Lung microvascular endothelial cell (primary cell): ENCODE measurements around the gene RAB4B. TPM values are rescaled to one million over a fixed set of nuclear protein-coding genes. Genes with fewer than 3 reads are reported as not detected.
A peak's percentile ranks its signal among the peaks of the same experiment; 100 is the strongest.
"Not testable (repeated sequence)": the region's sequence is repeated elsewhere in the genome, so short reads cannot be mapped to it uniquely, and the experiment has no call there.

Source experiments
- DNase-seq, 2 donors: peaks; one replicate each; pipeline versions ENCODE4 v3.0.0 to v3.0.0-alpha.2; 2010; ENCODE audit warnings: low read depth in 2 of 2
- total RNA-seq: library from RNA; depleted of rRNA; stranded (reverse); fragments of >200 nt; gene quantifications from 2 replicates; pipeline ENCODE4 v1.2.1, GENCODE V29; 2014

Gene RAB4B
- total RNA-seq, 1 donor from 2014 or later: 14.1 TPM

DNA sequence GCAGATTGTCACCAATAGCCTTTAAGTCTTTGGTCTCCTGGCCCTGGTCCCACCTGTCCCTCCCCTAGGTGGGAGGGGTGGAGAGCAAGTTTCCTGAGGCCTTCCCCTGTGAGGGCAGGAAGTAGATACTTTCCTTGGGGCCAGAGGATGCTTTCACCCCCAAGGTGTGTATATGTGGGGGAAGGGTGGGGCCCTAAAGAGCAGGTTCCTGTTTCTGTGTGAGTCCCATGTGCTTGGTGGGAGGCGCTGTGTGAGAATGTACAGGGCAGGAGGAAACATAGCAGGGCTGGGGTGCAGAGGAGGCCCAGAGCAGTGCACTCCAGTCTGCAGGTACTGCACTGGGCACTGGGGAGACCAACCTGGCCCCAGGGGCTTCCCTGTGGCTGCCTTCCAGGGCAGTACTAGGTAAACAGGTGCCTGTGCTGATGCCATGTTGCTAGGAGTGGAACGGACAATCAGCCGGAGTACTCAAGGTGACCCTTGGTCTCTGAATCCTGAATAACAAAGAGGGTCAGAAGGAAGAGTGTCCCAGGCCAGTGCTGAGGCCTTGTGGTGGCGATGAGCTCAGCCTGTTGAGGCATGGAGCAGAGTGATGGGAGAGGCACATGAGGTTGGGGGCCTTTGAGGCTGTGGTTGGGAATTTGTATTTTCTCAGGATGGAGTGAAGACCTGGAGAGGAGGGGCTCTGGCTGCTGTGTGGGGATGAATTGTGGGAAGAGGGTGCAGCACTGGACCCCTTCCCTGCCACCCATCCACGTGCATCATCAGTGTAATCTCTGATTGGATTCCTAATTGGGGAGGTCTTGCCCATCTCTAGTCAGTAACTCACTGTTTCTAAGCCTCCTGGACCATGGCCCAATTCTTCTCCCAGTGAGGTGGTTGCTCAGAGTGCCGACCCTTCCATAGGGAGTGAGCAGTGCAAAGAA is 26.1 kb downstream of the RAB4B start:
- no peak for DNase-seq

- DNase-seq: peak in 1 of 2 donors; percentile 62
These were observed 26.8 kb downstream of the RAB4B start for GRCh38 chr19:40804783-40805242.

DNA sequence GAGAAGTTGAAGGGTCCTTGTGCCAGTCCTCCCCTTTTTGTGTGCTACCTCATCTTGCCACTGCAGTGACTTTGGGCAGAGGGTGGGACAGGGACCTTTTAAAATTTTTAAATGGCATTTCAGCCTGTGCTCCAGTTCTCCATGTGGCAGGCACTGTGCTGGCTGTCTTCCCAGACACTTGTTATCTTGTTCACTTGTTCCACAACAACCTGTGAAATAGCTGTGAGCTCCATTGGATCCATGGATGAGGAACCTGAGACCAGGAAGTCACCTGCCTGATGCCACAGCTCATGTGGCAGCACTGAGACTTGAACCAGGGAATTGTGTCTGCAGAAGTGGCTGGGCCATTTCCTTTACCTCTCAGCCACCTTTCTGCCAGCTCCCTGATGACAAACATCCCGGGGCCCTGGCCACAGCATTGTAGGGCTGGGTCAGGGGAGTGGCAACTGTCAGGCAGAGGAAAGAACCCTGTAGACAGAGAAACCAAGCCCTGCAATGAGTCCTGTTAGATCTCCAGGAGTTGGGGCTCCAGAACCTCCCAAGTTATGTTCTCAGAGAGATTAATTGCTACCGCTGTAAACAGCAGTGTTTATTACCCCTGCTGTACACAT is 27.3 kb downstream of the RAB4B start:
- peak in 1 of 2 donors; percentile 60 for DNase-seq

GRCh38 chr19:40806423-40807146 is 28.5 kb downstream of the RAB4B start:
- peak; percentile 99 for DNase-seq

GRCh38 chr19:40807147-40808020 is 29.3 kb downstream of the RAB4B start:
- peak; percentile 34 to 55 for DNase-seq

DNA sequence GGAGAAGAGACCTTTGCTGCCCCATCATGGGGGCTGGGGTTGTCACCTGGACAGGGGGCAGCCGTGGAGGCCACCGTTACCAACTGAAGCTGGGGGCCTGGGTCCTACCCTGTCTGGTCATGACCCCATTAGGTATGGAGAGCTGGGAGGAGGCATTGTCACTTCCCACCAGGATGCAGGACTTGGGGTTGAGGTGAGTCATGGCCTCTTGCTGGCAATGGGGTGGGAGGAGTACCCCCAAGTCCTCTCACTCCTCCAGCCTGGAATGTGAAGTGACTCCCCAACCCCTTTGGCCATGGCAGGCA is 29.9 kb downstream of the RAB4B start:
- no peak for DNase-seq

- DNase-seq: no peak
These were observed 30.4 kb downstream of the RAB4B start for GRCh38 chr19:40808497-40808896.

DNA sequence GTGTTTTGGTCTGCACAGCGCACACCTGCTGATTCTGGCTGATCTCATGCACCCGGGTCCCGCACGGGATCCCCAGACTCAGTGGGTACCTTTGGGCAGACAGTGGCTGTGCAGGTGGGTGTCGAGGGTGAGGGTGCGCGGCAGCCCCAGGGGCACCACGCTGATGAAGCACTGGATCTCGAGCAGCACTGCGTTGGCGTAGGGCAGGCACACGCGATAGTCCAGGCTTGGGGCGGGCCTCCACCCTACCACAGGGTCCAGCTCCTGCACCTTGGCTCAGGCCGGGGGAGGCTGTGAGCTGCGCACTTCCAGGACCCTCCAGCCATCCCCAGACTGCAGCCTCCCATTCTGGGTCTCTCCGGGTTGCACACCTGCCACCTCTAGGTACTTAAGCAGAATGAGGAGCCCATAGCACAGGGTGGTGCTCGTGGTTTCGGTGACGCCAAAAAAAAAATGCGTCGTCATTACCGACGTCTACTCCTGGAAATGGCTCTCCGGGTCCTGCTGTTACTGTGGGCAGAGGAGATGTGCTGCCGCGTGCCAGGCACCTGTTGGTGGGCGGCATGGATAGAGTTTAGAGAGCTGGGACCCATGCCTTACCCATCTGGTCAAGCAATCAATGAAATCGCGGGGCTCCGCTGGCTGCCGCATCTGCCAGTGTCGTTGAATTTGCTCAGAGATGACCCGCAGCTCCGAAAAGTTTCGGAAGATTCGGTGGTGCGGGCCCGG is 31.5 kb downstream of the RAB4B start:
- no peak for DNase-seq

DNA sequence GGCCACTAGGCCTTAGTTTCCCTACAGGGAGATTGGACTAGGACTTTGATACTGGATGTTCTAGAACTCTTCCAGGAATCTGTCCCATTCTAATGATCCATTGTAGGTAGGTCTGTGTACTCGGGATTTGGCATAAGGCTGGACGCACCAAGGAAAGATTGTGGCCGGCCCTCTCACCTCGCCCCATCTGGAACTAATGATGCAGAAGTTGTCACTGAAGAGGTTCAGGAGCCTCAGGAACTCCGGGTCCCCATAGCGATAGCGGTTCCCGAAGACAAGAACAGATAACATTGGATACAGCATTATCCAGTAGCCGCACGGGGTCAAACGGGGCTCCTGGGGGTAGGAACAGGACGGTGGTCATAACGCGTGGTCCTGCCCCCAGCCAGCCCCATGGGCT is 32.1 kb downstream of the RAB4B start:
- DNase-seq: no peak

- peak; percentile 80 to 81 for DNase-seq
These were observed 32.8 kb downstream of the RAB4B start for GRCh38 chr19:40810649-40811408.

- no peak for DNase-seq
These were observed 33.7 kb downstream of the RAB4B start for GRCh38 chr19:40811478-40812341.

- DNase-seq: not testable (repeated sequence)
These were observed 34.5 kb downstream of the RAB4B start for GRCh38 chr19:40812571-40812970.

DNA sequence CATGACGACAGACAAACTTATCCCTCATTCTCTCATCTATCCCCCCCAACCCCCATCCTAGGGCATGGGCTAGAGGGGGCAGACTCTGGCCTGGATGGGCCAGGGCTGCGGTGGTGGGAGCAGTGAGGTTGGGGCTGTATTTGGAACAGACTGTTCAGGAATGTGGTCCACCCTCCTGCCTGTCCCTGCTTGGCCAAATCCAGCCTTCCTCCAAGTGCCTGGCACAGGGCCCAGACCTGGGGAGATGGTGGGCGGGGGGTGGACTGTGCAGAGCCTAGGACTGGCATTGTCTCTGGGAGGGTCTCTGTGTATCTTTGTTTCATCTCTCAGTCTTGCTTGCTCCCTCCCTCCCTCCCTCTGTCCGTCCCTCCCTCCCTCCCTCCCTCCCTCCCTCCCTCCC is 35.1 kb downstream of the RAB4B start:
- DNase-seq: no peak

DNA sequence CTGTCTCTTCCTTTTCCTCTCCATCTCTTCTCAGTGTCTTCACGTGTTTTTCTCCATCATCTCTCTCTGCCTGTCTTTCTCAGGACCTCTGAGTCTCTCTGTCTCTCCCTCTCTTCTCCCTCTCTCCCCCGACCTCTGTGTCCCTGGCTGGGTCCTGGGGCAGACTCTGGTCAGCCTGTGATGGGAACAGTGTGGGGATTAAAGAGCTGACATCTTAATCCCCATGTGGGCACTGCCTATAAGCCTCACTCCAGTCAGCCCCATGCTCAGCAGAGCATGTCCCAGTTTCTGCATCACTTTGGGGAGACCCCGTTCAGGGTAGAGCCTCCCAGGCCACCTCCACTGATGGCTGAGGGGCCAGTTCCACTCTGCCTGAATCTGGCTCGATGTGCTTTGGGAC is 37.2 kb downstream of the RAB4B start:
- no peak for DNase-seq

- peak; percentile 51 for DNase-seq
These were observed 40.7 kb downstream of the RAB4B start for GRCh38 chr19:40818480-40819399.

DNA sequence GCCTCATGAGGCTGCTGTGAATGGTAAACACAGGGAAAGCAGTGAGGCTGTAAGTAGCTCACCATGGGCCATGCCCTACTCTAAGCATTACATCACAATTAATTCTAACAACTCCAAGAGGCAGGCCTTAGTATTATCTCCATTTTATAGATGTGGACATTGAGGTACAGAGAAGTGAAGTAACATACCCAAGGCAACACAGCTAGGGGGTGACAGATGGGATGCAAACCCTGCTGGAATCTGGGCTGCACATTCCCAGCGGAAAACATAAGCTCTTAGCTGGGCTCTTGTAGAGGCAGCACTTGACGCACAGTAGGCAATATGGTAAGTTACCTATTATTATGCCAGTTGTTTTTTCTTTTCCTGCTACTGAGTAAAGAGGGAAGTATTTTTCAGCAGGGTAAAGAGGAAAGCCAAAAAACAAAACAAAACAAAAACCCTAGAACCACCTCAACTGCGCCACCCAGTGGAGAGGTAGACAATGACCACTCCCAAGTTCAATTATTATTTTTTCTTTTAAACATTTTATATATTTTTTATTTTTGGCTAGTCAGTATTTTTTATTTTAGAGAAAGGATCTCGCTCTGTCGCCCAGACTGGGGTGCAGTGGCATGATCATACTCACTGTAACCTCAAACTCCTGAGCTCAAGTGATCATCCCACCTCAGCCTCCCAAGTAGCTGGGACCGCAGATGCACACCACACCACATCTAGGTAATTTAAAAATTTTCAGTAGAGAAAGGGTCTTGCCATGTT is 41.6 kb downstream of the RAB4B start:
- peak in 1 of 2 donors; percentile 54 for DNase-seq

DNA sequence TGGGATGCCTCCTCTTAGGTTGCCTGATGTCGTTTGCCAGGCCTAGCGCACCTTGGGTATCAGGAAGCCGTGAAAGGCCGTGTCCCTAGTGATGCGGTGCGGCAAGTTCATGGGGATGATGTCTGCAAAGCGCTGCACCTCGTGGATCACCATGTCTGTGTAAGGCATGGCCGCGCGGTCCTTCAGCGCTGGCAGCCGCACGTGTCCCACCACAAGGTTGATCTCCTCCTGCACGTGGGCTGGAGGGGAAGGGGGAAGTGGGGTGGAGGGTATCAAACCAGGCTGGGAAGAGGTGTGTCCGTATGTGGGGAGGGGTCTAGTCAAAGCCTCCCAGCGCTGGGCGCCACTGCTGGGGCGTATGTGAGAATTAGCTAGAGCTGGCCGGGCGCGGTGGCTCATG is 44.1 kb downstream of the RAB4B start:
- DNase-seq: no peak
